ENCODE data around the gene LRRC8B. TPM values are rescaled to one million over a fixed set of nuclear protein-coding genes. Genes with fewer than 3 reads are reported as not detected.

Gene LRRC8B
- total RNA-seq, 1 donor from 2014 or later = 9.8 TPM

DNA sequence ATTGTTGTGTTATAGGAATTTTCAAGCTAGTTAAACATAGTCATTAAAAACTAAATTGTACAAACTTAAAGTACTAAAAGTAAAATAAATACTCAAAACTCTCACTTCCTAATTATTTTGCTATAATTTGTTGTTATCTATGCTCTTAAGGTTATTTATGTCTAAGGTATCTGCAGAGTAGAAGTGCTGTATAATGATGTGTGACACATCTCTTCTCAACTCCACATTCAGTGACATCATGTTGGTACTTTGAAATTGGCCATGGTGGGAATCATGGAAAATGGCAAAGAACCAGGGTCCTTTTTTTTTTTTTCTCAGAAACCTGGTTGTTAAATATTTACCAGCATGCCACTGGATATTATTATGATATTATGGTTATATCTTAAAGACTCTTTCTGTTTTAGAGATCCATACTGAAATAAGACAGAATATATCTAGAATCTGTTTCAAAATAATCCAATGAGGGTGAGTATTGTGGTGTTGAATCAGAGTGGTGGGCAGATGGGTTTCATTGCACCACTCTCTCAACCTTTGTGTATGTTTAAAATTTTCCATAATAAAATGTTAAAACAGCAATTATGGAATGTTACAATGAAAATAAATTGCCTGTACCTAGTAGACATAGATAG lies 22.4 kb downstream of the LRRC8B start:
- intact Hi-C loops (cut with DNase I) = no loop called here
- Histone ChIP-seq H3K9me3 (no peaks in the 10 kb centered on the region), H3K4me3 (no peak overlapping the region), H3K4me1 (peaks cover 40% of the 10 kb centered on the region), H3K36me3 (no peaks in the 10 kb centered on the region), H3K27me3 (no peaks in the 10 kb centered on the region), H3K27ac (no peak overlapping the region)
- TF ChIP-seq, protein P1, sequence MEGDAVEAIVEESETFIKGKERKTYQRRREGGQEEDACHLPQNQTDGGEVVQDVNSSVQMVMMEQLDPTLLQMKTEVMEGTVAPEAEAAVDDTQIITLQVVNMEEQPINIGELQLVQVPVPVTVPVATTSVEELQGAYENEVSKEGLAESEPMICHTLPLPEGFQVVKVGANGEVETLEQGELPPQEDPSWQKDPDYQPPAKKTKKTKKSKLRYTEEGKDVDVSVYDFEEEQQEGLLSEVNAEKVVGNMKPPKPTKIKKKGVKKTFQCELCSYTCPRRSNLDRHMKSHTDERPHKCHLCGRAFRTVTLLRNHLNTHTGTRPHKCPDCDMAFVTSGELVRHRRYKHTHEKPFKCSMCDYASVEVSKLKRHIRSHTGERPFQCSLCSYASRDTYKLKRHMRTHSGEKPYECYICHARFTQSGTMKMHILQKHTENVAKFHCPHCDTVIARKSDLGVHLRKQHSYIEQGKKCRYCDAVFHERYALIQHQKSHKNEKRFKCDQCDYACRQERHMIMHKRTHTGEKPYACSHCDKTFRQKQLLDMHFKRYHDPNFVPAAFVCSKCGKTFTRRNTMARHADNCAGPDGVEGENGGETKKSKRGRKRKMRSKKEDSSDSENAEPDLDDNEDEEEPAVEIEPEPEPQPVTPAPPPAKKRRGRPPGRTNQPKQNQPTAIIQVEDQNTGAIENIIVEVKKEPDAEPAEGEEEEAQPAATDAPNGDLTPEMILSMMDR (IDR thresholded peaks at IDR 0.05) = no peak
- DNase-seq (ENCODE audit: extremely low spot score in 2 of 2) = no peak

GRCh38 chr1:89547563-89548116 lies 23.0 kb downstream of the LRRC8B start:
- Histone ChIP-seq H3K9me3 (no peaks in the 10 kb centered on the region), H3K27ac (no peak overlapping the region), H3K36me3 (no peaks in the 10 kb centered on the region), H3K4me1 (peaks cover 46% of the 10 kb centered on the region), H3K4me3 (no peak overlapping the region), H3K27me3 (no peaks in the 10 kb centered on the region)
- TF ChIP-seq POLR2AphosphoS5 (IDR thresholded peaks at IDR 0.05; ENCODE audit: insufficient read depth in 1 of 2, low read depth in 1 of 2) (peak in 1 of 2 donors; percentile 62), POLR2A (IDR thresholded peaks at IDR 0.05) (no peak)
- intact Hi-C loops (cut with DNase I) = no loop called here
- no peak for DNase-seq (ENCODE audit: extremely low spot score in 2 of 2)

DNA sequence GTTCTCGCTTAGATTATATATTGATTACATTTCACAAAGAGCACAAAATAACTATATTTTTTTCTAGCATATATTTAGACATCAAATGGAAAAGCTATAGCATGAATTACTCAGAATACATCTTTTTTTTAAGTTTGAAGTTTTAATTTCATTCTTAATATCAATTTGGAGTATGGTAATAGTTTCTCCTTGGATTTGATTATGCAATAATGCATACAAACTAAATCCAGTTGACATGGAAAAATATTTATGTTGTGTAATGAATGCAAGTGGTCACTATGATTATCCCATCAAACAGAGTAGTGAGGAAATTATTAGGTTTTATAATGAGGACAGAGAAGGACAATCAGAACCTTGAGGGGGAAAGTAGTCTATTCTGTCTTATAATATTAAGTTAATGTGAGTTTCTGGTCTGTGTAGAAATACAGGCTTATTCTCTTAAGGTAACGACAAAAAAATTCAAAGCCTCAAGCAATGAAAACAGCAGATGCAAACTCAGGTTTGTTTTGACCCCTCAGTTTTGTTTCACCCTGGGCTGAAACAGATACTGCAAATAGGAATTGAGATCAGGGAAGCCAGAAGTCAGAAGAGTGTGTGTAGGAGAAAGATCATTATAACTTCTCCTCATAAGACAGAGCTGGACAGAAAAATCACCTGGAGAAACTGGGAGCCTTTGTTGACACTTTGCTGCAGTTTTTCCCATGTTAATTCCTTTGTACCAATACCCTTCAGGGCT lies 23.7 kb downstream of the LRRC8B start:
- Histone ChIP-seq H3K4me1 (peaks cover 52% of the 10 kb centered on the region), H3K27ac (no peak overlapping the region), H3K36me3 (no peaks in the 10 kb centered on the region), H3K9me3 (no peaks in the 10 kb centered on the region), H3K27me3 (no peaks in the 10 kb centered on the region), H3K4me3 (no peak overlapping the region)
- TF ChIP-seq, protein P1 (IDR thresholded peaks at IDR 0.05) = no peak
- TF ChIP-seq POLR2A (IDR thresholded peaks at IDR 0.05) = no peak
- no peak for TF ChIP-seq POLR2AphosphoS5 (IDR thresholded peaks at IDR 0.05; ENCODE audit: insufficient read depth in 1 of 2, low read depth in 1 of 2)
- intact Hi-C loops (cut with DNase I) = no loop called here
- no peak for DNase-seq (ENCODE audit: extremely low spot score in 2 of 2)

DNA sequence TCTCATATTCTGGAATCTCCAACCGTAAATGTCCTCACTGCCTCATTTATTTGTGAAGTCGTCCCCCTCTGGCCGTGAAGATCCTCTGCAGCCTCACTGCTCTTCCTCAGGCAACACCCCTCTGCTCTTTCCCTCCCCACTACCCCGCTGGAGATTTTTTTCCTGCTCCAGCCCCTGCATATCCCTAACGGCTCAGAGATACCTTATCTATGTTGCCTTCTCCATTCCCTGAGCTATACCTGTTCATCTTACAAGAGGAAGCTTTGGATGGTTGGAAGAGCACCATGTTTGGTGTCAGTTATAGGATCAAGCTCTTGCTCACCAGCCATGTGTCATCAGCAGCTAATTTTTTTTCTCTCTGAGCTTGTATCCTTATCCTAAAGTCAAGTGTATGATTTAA lies 26.4 kb downstream of the LRRC8B start:
- TF ChIP-seq, protein P1 (IDR thresholded peaks at IDR 0.05) = no peak
- no peak for TF ChIP-seq POLR2AphosphoS5 (IDR thresholded peaks at IDR 0.05; ENCODE audit: insufficient read depth in 1 of 2, low read depth in 1 of 2)
- TF ChIP-seq POLR2A (IDR thresholded peaks at IDR 0.05) = no peak
- no peak for DNase-seq (ENCODE audit: extremely low spot score in 2 of 2)
- Histone ChIP-seq H3K9me3 (no peaks in the 10 kb centered on the region), H3K27ac (no peak overlapping the region), H3K4me3 (no peak overlapping the region), H3K27me3 (no peaks in the 10 kb centered on the region), H3K36me3 (no peaks in the 10 kb centered on the region), H3K4me1 (peaks cover 47% of the 10 kb centered on the region)
- intact Hi-C loops (cut with DNase I) = no loop called here

DNA sequence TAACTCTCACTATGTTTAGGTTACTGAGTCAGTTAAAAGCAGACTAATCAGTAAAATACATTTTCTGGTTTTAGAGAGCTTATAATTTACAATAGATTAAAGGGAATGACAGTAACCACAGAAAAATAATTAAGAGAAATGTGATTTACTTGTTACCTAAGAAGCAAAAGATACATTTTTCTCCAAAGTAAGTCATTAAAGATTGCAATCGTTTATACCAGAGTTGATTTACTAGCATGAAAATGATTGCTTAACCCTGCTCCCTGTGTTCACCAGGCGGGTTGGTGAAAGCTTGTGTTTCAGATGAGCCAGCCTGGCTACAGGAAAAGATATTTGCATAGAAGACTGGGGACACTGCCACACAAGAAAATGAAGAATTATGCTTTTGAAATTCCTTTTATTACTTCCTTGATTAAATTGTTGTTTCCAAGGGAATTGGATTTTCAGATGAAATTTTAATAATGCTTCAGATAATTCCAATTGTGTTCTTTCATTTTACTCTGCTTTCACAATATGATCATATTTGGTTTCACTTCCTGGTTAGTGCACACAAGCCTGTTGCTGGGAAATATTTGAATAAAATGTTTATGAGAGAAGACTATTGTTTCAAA lies 27.9 kb downstream of the LRRC8B start:
- Histone ChIP-seq H3K9me3 (no peaks in the 10 kb centered on the region), H3K4me1 (peaks cover 31% of the 10 kb centered on the region), H3K36me3 (no peaks in the 10 kb centered on the region), H3K27me3 (no peaks in the 10 kb centered on the region), H3K27ac (no peak overlapping the region), H3K4me3 (no peak overlapping the region)
- TF ChIP-seq, protein P1 (IDR thresholded peaks at IDR 0.05) = no peak
- TF ChIP-seq POLR2AphosphoS5 (IDR thresholded peaks at IDR 0.05; ENCODE audit: insufficient read depth in 1 of 2, low read depth in 1 of 2) (peak in 1 of 2 donors; percentile 56), POLR2A (IDR thresholded peaks at IDR 0.05) (no peak)
- intact Hi-C loops (cut with DNase I) = no loop called here
- no peak for DNase-seq (ENCODE audit: extremely low spot score in 2 of 2)
